Measurements from ENCODE around the gene LRRC4B.
A peak's percentile ranks its signal among the peaks of the same experiment; 100 is the strongest.
"Not testable (repeated sequence)": the region's sequence is repeated elsewhere in the genome, so short reads cannot be mapped to it uniquely, and the experiment has no call there.

The LRRC4B gene
- 0 to 0.66 (median 0) reads per million in 17 experiments for total RNA-seq

- no peak for DNase-seq
Observed at GRCh38 chr19:50567882-50568727, at the start of gene LRRC4B. LRRC4B (minus strand) TSS chr19:50568435; CDS start chr19:50548838, 19,597 bp downstream.

GRCh38 chr19:50612504-50613404, 44.5 kb upstream of the LRRC4B start:
- peak in 2 of 4 experiments; percentile 27 to 29 for DNase-seq

- peak; percentile 59 to 79 (median 74) for DNase-seq
Observed at GRCh38 chr19:50607874-50608785, 39.9 kb upstream of the LRRC4B start.

- DNase-seq: no peak
Observed at GRCh38 chr19:50607388-50607787, 39.2 kb upstream of the LRRC4B start.

GRCh38 chr19:50606059-50606836, 38.0 kb upstream of the LRRC4B start:
- DNase-seq: not testable (repeated sequence)

GRCh38 chr19:50604264-50605073, 36.2 kb upstream of the LRRC4B start:
- not testable (repeated sequence) for DNase-seq

GRCh38 chr19:50602935-50603334, 34.7 kb upstream of the LRRC4B start:
- DNase-seq: no peak

GRCh38 chr19:50602496-50602895, 34.3 kb upstream of the LRRC4B start:
- no peak for DNase-seq

GRCh38 chr19:50602089-50602422, 33.8 kb upstream of the LRRC4B start:
- no peak for DNase-seq

- no peak for DNase-seq
Observed at GRCh38 chr19:50601407-50602088, 33.3 kb upstream of the LRRC4B start.

GRCh38 chr19:50599427-50599826, 31.2 kb upstream of the LRRC4B start:
- DNase-seq: no peak

- DNase-seq: no peak
Observed at GRCh38 chr19:50590191-50590590, 22.0 kb upstream of the LRRC4B start.

- DNase-seq: not testable (repeated sequence)
Observed at GRCh38 chr19:50581795-50582660, 13.8 kb upstream of the LRRC4B start.

GRCh38 chr19:50580970-50581634, 12.9 kb upstream of the LRRC4B start:
- DNase-seq: no peak

GRCh38 chr19:50580240-50580639, 12.0 kb upstream of the LRRC4B start:
- DNase-seq: no peak

- DNase-seq: not testable (repeated sequence)
Observed at GRCh38 chr19:50576769-50577168, 8.5 kb upstream of the LRRC4B start.

GRCh38 chr19:50573741-50574461, 5.7 kb upstream of the LRRC4B start:
- no peak for DNase-seq

GRCh38 chr19:50570997-50571396, 2.8 kb upstream of the LRRC4B start:
- DNase-seq: no peak

All from suppressor macrophage (primary cell).